Karpas-422 (cell line): ENCODE results near the gene S100A4. TPM values are rescaled to one million over a fixed set of nuclear protein-coding genes. Genes with fewer than 3 reads are reported as not detected.

Experiments
- DNase-seq: peaks from one replicate; pipeline ENCODE4 v3.0.0-alpha.2; 2015
- H2AFZ ChIP-seq: fragments of 200-600 bp; sonication (generic); 2 replicates; pipeline ENCODE4 v1.6.1; 2014; ENCODE audit warnings: antibody characterized with exemption, low read length, mixed read lengths
- H3K27ac ChIP-seq: fragments of 200-600 bp; sonication (generic); 2 replicates; pipeline ENCODE4 v1.5.1; 2014; ENCODE audit warnings: mild to moderate bottlenecking, low read length, moderate library complexity
- H3K27me3 ChIP-seq: fragments of 200-600 bp; sonication (generic); 2 replicates; pipeline ENCODE4 v1.6.1; 2014; ENCODE audit warnings: low read length, mixed read lengths
- H3K36me3 ChIP-seq: fragments of 200-600 bp; sonication (generic); 2 replicates; pipeline ENCODE4 v1.6.1; 2014; ENCODE audit warnings: low read length, mixed read lengths; ENCODE audit not compliant: insufficient read depth
- H3K4me1 ChIP-seq: fragments of 200-600 bp; sonication (generic); 2 replicates; pipeline ENCODE4 v1.6.1; 2014; ENCODE audit warnings: mild to moderate bottlenecking, low read length, mixed read lengths
- H3K4me2 ChIP-seq: fragments of 200-600 bp; sonication (generic); 2 replicates; pipeline ENCODE4 v1.6.1; 2014; ENCODE audit warnings: low read length, low read depth, mild to moderate bottlenecking; ENCODE audit not compliant: poor library complexity, severe bottlenecking
- H3K4me3 ChIP-seq: fragments of 200-600 bp; sonication (generic); 2 replicates; pipeline ENCODE4 v1.5.1; 2014; ENCODE audit warnings: mild to moderate bottlenecking, antibody characterized with exemption, low read length, mixed read lengths
- H3K79me2 ChIP-seq: fragments of 200-600 bp; sonication (generic); 2 replicates; pipeline ENCODE4 v1.6.1; 2014; ENCODE audit warnings: mild to moderate bottlenecking, low read length, mixed read lengths
- H3K9ac ChIP-seq: fragments of 200-600 bp; sonication (generic); 2 replicates; pipeline ENCODE4 v1.6.0; 2014; ENCODE audit warnings: low read length
- H3K9me2 ChIP-seq: fragments of 200-600 bp; sonication (generic), shearing (Covaris generic); replicated peaks from 2 replicates; pipeline ENCODE4 v1.6.0; 2014; ENCODE audit warnings: mild to moderate bottlenecking, low read length, moderate library complexity; ENCODE audit not compliant: insufficient read depth
- H3K9me3 ChIP-seq: fragments of 300-700, 200-600 bp; sonication (generic); 2 replicates; pipeline ENCODE4 v1.6.1; 2014; ENCODE audit warnings: low read length, mixed read lengths
- H4K20me1 ChIP-seq: fragments of 200-600 bp; sonication (generic); 2 replicates; pipeline ENCODE4 v1.6.1; 2014; ENCODE audit warnings: mild to moderate bottlenecking, antibody characterized with exemption, low read length, low read depth; ENCODE audit not compliant: insufficient read depth
- total RNA-seq: library from RNA; depleted of rRNA; stranded (reverse); fragments of >200 nt; shearing (Covaris generic); gene quantifications from 2 replicates; pipeline ENCODE4 v1.2.3, GENCODE V29; 2014; ENCODE audit warnings: low replicate concordance

S100A4 gene
- total RNA-seq, 1 experiment from 2014 or later = not detected

DNA sequence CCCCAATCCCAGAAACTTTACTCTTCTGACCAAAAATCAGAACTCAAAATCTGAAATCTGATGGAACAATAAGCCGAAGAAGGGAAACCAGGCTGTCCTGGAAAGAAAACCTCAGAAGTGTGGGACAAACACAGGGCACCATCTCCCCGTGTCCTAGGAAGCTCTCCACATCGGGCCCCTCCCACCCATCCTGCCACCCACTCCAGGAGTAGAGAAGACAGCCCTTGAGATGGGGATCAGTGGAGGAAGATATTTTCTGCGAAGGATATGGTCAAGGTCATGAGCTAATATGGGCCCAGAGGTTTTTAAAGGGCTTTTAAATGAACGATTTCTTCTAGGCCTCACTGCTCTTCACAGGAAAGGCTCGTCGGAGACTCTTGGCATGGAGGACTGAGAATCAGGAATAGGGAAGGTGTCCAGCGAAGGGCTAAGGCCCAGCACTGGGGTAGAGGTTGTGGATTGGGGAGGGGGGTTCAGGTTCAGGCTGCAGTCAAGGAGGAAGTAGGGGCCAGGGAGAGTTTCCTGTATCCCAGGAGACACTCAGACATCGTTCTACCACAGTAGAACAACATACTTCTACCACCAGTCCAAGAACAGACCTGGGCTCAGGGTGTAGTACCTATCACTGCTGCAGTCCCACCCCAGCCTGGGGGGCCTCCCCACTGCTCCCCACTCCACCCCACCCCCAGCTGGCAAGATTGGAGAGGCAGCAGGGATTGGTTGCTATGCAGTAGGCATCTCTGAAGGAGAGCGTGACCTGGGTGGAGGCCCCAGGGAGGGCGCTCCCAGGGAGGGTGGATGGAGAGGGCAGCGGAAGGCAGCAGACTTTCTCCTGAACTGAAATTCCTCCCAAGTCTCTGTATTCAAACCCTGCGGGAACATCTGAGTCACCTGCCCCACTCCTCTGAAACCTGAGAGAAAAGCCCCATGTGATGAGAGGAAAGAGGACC, 3.7 kb downstream of the S100A4 start:
- DNase-seq = no peak
- Histone ChIP-seq H3K9me3 (no peaks in the 10 kb centered on the region), H3K4me3 (no peak overlapping the region), H3K4me1 (peaks cover 20% of the 10 kb centered on the region), H2AFZ (no peak overlapping the region), H3K79me2 (no peaks in the 10 kb centered on the region), H3K9me2 (no peaks in the 10 kb centered on the region), H3K36me3 (no peaks in the 10 kb centered on the region), H3K27me3 (no peaks in the 10 kb centered on the region), H3K27ac (no peak overlapping the region), H4K20me1 (no peaks in the 10 kb centered on the region), H3K9ac (no peak overlapping the region), H3K4me2 (no peak overlapping the region)

GRCh38 chr1:153540394-153541361, 4.9 kb downstream of the S100A4 start, which contains the start of gene S100A5:
TSS of gene S100A5 (minus strand) at chr1:153540934. CDS start at chr1:153540191, 743 bp downstream.
- Histone ChIP-seq H3K4me2 (no peak within 1 kb of the TSS), H3K4me1 (peaks cover 22% of the 10 kb centered on the region), H3K79me2 (no peaks in the 10 kb centered on the region), H3K27ac (no peak within 1 kb of the TSS), H3K9me3 (no peaks in the 10 kb centered on the region), H3K9me2 (no peaks in the 10 kb centered on the region), H4K20me1 (no peaks in the 10 kb centered on the region), H2AFZ (no peak within 1 kb of the TSS), H3K36me3 (no peaks in the 10 kb centered on the region), H3K4me3 (no peak within 1 kb of the TSS), H3K9ac (no peak within 1 kb of the TSS), H3K27me3 (no peaks in the 10 kb centered on the region)
- no peak for DNase-seq

- H4K20me1 ChIP-seq = no peaks in the 10 kb centered on the region
- peaks cover 19% of the 10 kb centered on the region for H3K4me1 ChIP-seq
- H3K9me3 ChIP-seq = no peaks in the 10 kb centered on the region
- no peak overlapping the region for H3K27ac ChIP-seq
- H3K27me3 ChIP-seq = no peaks in the 10 kb centered on the region
- no peak overlapping the region for H3K4me2 ChIP-seq
- H2AFZ ChIP-seq = no peak overlapping the region
- H3K9ac ChIP-seq = no peak overlapping the region
- no peaks in the 10 kb centered on the region for H3K36me3 ChIP-seq
- H3K9me2 ChIP-seq = no peaks in the 10 kb centered on the region
- H3K4me3 ChIP-seq = no peak overlapping the region
- DNase-seq = no peak
- no peaks in the 10 kb centered on the region for H3K79me2 ChIP-seq
Measured at GRCh38 chr1:153539395-153540093, 6.1 kb downstream of the S100A4 start.

DNA sequence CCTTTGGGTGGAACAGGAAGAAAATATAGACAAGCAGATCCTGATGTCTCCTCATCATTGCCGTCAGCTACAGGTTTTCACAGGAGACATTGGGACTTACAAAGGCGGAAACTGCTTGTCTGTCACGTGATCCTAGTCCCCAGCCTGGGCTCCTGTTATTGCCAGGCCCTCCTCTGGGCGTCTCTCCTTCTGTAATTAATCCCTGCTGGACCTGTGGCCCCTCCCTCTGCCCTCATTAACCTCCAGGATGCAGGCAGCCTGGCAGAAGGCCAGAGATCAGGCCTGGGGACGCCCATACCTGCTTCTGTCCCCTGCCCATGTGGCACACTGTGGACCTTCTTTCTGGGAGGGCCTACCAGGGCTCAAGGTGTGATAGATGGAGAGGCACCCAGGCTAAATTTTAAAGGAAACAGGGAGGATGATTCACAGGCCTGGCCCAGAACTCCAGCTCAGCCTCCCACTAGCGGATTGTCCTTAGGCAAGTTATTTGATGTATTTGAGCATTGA, 7.2 kb downstream of the S100A4 start:
- Histone ChIP-seq H3K4me2 (no peak overlapping the region), H2AFZ (peak overlapping the region; percentile 63; the same call in 1 of the 2 replicates), H4K20me1 (no peaks in the 10 kb centered on the region), H3K36me3 (no peaks in the 10 kb centered on the region), H3K27ac (no peak overlapping the region), H3K79me2 (no peaks in the 10 kb centered on the region), H3K9me3 (no peaks in the 10 kb centered on the region), H3K27me3 (no peaks in the 10 kb centered on the region), H3K4me3 (no peak overlapping the region), H3K9ac (no peak overlapping the region), H3K4me1 (peaks cover 19% of the 10 kb centered on the region), H3K9me2 (no peaks in the 10 kb centered on the region)
- peak; percentile 59 for DNase-seq

DNA sequence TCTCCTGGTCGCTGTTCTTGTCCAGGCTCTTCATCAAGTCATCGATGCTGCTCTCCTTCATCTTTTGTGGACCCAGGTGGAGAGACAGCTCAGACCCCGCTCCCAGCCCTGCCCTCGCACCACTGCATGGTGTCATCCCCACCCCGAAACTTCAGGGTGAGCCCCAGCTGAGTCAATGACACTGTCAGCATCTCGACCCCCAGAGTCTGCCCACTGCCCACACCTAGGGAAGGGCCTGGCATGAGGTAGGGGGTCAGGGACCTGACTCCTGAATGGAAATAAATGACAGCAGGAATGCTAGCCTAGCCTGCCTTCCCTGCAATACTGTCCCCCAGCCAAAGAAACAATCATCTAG, 8.3 kb downstream of the S100A4 start:
- Histone ChIP-seq H3K4me1 (peaks cover 19% of the 10 kb centered on the region), H3K4me3 (no peak overlapping the region), H3K9me3 (no peaks in the 10 kb centered on the region), H3K4me2 (no peak overlapping the region), H4K20me1 (no peaks in the 10 kb centered on the region), H3K9ac (no peak overlapping the region), H3K79me2 (no peaks in the 10 kb centered on the region), H3K9me2 (no peaks in the 10 kb centered on the region), H2AFZ (no peak overlapping the region), H3K27ac (no peak overlapping the region), H3K36me3 (no peaks in the 10 kb centered on the region), H3K27me3 (no peaks in the 10 kb centered on the region)
- DNase-seq = no peak

GRCh38 chr1:153536671-153537375, 8.8 kb downstream of the S100A4 start:
- Histone ChIP-seq H3K9me3 (no peaks in the 10 kb centered on the region), H3K27me3 (no peaks in the 10 kb centered on the region), H3K4me2 (peak overlapping the region; percentile 60), H4K20me1 (no peaks in the 10 kb centered on the region), H3K9ac (peak overlapping the region; percentile 75), H3K27ac (no peak overlapping the region), H3K4me3 (peak overlapping the region; percentile 73; the same call in 1 of the 2 replicates), H3K79me2 (no peaks in the 10 kb centered on the region), H3K9me2 (no peaks in the 10 kb centered on the region), H3K4me1 (peaks cover 19% of the 10 kb centered on the region), H2AFZ (peak overlapping the region; percentile 65; the same call in 1 of the 2 replicates), H3K36me3 (no peaks in the 10 kb centered on the region)
- DNase-seq = no peak

- no peaks in the 10 kb centered on the region for H3K27me3 ChIP-seq
- H3K4me2 ChIP-seq = peak overlapping the region; percentile 60
- H2AFZ ChIP-seq = peak overlapping the region; percentile 65; the same call in 1 of the 2 replicates
- no peaks in the 10 kb centered on the region for H3K9me2 ChIP-seq
- no peaks in the 10 kb centered on the region for H4K20me1 ChIP-seq
- DNase-seq = peak; percentile 72
- no peaks in the 10 kb centered on the region for H3K36me3 ChIP-seq
- H3K4me3 ChIP-seq = peak overlapping the region; percentile 73
- peak overlapping the region; percentile 75 for H3K9ac ChIP-seq
- no peak overlapping the region for H3K27ac ChIP-seq
- no peaks in the 10 kb centered on the region for H3K9me3 ChIP-seq
- H3K4me1 ChIP-seq = peaks cover 19% of the 10 kb centered on the region
- H3K79me2 ChIP-seq = no peaks in the 10 kb centered on the region
Measured at GRCh38 chr1:153536012-153536670, 9.5 kb downstream of the S100A4 start.
